WTC11 (cell line): ENCODE data around the gene ASGR1.

Experiments used
- ARID4B ChIP-seq: sonication (generic); formaldehyde crosslinking; IDR thresholded peaks from 2 replicates; pipeline ENCODE4 v1.8.0; 2023; ENCODE audit warnings: missing genetic modification reagents, mild to moderate bottlenecking, borderline replicate concordance
- CBFB ChIP-seq: sonication (generic); formaldehyde crosslinking; IDR thresholded peaks from 2 replicates; pipeline ENCODE4 v1.8.1; 2022; ENCODE audit warnings: mild to moderate bottlenecking, low read depth, missing genetic modification reagents
- CTCF ChIP-seq: fragments of 200-600 bp; IDR thresholded peaks from 2 replicates; pipeline ENCODE4 v1.8.0; 2022; ENCODE audit warnings: antibody characterized with exemption
- E2F1 ChIP-seq: sonication (generic); formaldehyde crosslinking; IDR thresholded peaks from 2 replicates; pipeline ENCODE4 v1.8.0; 2022; ENCODE audit warnings: mild to moderate bottlenecking, missing genetic modification reagents
- ESRRA ChIP-seq: sonication (generic); formaldehyde crosslinking; IDR thresholded peaks from 2 replicates; pipeline ENCODE4 v1.8.1; 2022; ENCODE audit warnings: mild to moderate bottlenecking, missing genetic modification reagents, borderline replicate concordance
- FOXJ3 ChIP-seq: sonication (generic); formaldehyde crosslinking; IDR thresholded peaks from 2 replicates; pipeline ENCODE4 v1.9.0; 2021; ENCODE audit warnings: missing genetic modification reagents, mild to moderate bottlenecking, borderline replicate concordance
- JUN ChIP-seq: sonication (generic); formaldehyde crosslinking; IDR thresholded peaks from 2 replicates; pipeline ENCODE4 v1.8.0; 2023; ENCODE audit warnings: mild to moderate bottlenecking, missing genetic modification reagents
- MAX ChIP-seq: sonication (generic); formaldehyde crosslinking; IDR thresholded peaks from 2 replicates; pipeline ENCODE4 v1.8.0; 2022; ENCODE audit warnings: mild to moderate bottlenecking, missing genetic modification reagents
- MLX ChIP-seq: sonication (generic); formaldehyde crosslinking; IDR thresholded peaks from 2 replicates; pipeline ENCODE4 v1.8.1; 2023; ENCODE audit warnings: mild to moderate bottlenecking, missing genetic modification reagents, moderate library complexity
- NFE2L1 ChIP-seq: sonication (generic); formaldehyde crosslinking; IDR thresholded peaks from 2 replicates; pipeline ENCODE4 v1.8.1; 2023; ENCODE audit warnings: missing genetic modification reagents
- SMAD3 ChIP-seq: sonication (generic); formaldehyde crosslinking; IDR thresholded peaks from 2 replicates; pipeline ENCODE4 v1.8.0; 2022; ENCODE audit warnings: missing genetic modification reagents, mild to moderate bottlenecking, borderline replicate concordance
- TCF7 ChIP-seq: sonication (generic); formaldehyde crosslinking; IDR thresholded peaks from 2 replicates; pipeline ENCODE4 v1.8.0; 2022; ENCODE audit warnings: mild to moderate bottlenecking, low read depth, missing genetic modification reagents, moderate library complexity
- TEAD4 ChIP-seq: sonication (generic); formaldehyde crosslinking; IDR thresholded peaks from 2 replicates; pipeline ENCODE4 v1.8.0; 2022; ENCODE audit warnings: mild to moderate bottlenecking, missing genetic modification reagents
- TP53 ChIP-seq: sonication (generic); formaldehyde crosslinking; IDR thresholded peaks from 2 replicates; pipeline ENCODE4 v1.8.1; 2023; ENCODE audit warnings: mild to moderate bottlenecking, missing genetic modification reagents

GRCh38 chr17:7205561-7205960 lies 26.4 kb upstream of the ASGR1 start:
- no peak for TF ChIP-seq CTCF
- TF ChIP-seq NFE2L1, result no peak
- TF ChIP-seq MAX (CRISPR knock-in tag), result no peak
- no peak for TF ChIP-seq CBFB (CRISPR knock-in tag)
- no peak for TF ChIP-seq ARID4B (CRISPR knock-in tag)
- no peak for TF ChIP-seq FOXJ3
- TF ChIP-seq TCF7 (CRISPR knock-in tag), result no peak
- no peak for TF ChIP-seq ESRRA (CRISPR knock-in tag)
- TF ChIP-seq MLX (CRISPR knock-in tag), result no peak
- TF ChIP-seq JUN, result no peak
- TF ChIP-seq SMAD3, result no peak
- TF ChIP-seq TEAD4 (CRISPR knock-in tag), result no peak
- no peak for TF ChIP-seq E2F1 (CRISPR knock-in tag)
- TF ChIP-seq TP53 (CRISPR knock-in tag), result no peak
